Pancreas (tissue), 10 donors: Measurements from ENCODE around the gene NAV2. TPM values are rescaled to one million over a fixed set of nuclear protein-coding genes. Genes with fewer than 3 reads are reported as not detected.

Source experiments
- ATAC-seq, 4 donors: fragments of 200-7000 bp; cut with Tn5 transposase; one replicate each; pipeline versions ENCODE4 v1.8.0 to v1.9.1; 2020; ENCODE audit warnings: mild to moderate bottlenecking in 4 of 4, moderate library complexity in 4 of 4
- DNase-seq, 6 donors: peaks; one replicate each; pipeline ENCODE4 v3.0.0-alpha.2; 2020
- FAIRE-seq: peaks from 2 replicates; lab custom pipeline; 2012; peaks lifted over from hg19 to GRCh38; lab: Jason Lieb, UNC
- H3K27ac ChIP-seq, 4 donors: fragments of 200-600 bp; sonication (generic); 1 replicate in 3 of 4; 2 replicates in 1 of 4; pipeline versions ENCODE4 v1.5.0 to v1.8.0; 2020
- H3K27me3 ChIP-seq, 4 donors: fragments of 200-600 bp; one replicate each; pipeline ENCODE4 v1.8.0; 2021
- H3K36me3 ChIP-seq, 3 donors: fragments of 200-600 bp; sonication (generic) in 1 of 3; one replicate each; pipeline versions ENCODE4 v1.5.0 to v1.8.0; 2020 to 2021
- H3K4me1 ChIP-seq, 3 donors: fragments of 200-600 bp; one replicate each; pipeline ENCODE4 v1.8.0; 2021
- H3K4me3 ChIP-seq, 4 donors: fragments of 200-600 bp; sonication (generic) in 2 of 4; one replicate each; pipeline versions ENCODE4 v1.5.0 to v1.8.0; 2020 to 2021
- H3K9me3 ChIP-seq, 4 donors: fragments of 200-600 bp; one replicate each; pipeline ENCODE4 v1.8.0; 2021
- WGBS, 2 donors: extraction: QIAGEN DNeasy Blood & Tissue Kit; methylation state at CpG; one replicate each; pipeline ENCODE4 v1.1.7; 2013; 5-methylcytosine and 5-hydroxymethylcytosine counted together
- intact Hi-C, 3 donors: fragments of 100-400 bp; cut with DNase I; formaldehyde crosslinking; loops; one replicate each; pipeline versions ENCODE4 v1.11.1 to v1.14.2; 2022
- polyA plus RNA-seq, 2 donors: library from polyadenylated mRNA; stranded (reverse); fragments of 200-250 nt; gene quantifications; one replicate each; pipeline ENCODE4 v1.2.3, GENCODE V29; 2013
- total RNA-seq, 6 donors: library from RNA; stranded (reverse); fragmentation: NEBNext Ultra II Directional in 4 of 6; extraction: Animal tissue kit (Norgen Biotek cat#: 25700) in 4 of 6; gene quantifications; one replicate each; pipeline versions ENCODE4 v1.2.1 to v1.2.4, GENCODE V29; 2021 to 2023
- TF ChIP-seq, protein P1 (sequence below), 4 donors: fragments of 200-600 bp; sonication (generic) in 3 of 4; IDR thresholded peaks; one replicate each; pipeline versions ENCODE4 v1.5.0 to v1.8.0; 2021; ENCODE audit warnings: antibody characterized with exemption in 4 of 4
- donor health status: healthy with polysubstance abuse.
- donor health status: DM: no; HTN: no; CAD: no; lungs with moderate emphysema.
- donor health status: DM: no; HTN: no; CAD: no.
- donor health status: control.
- donor health status: control.
- donor health status: Bipolar disorder and iron deficiency.
- donor health status: DM: yes; HTN: yes; CAD: no.
- donor health status: DM: no; HTN: no; CAD: no.
- donor health status: DM: no; HTN: no; CAD: no.
- donor health status: DM: yes; HTN: yes; CAD: no.

NAV2 gene
- total and polyA plus RNA-seq, 8 donors, result 5.8 to 26.9 (median 16.3) TPM

- TF ChIP-seq, protein P1, sequence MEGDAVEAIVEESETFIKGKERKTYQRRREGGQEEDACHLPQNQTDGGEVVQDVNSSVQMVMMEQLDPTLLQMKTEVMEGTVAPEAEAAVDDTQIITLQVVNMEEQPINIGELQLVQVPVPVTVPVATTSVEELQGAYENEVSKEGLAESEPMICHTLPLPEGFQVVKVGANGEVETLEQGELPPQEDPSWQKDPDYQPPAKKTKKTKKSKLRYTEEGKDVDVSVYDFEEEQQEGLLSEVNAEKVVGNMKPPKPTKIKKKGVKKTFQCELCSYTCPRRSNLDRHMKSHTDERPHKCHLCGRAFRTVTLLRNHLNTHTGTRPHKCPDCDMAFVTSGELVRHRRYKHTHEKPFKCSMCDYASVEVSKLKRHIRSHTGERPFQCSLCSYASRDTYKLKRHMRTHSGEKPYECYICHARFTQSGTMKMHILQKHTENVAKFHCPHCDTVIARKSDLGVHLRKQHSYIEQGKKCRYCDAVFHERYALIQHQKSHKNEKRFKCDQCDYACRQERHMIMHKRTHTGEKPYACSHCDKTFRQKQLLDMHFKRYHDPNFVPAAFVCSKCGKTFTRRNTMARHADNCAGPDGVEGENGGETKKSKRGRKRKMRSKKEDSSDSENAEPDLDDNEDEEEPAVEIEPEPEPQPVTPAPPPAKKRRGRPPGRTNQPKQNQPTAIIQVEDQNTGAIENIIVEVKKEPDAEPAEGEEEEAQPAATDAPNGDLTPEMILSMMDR (IDR thresholded peaks at IDR 0.05), result no peak
- 92 to 94% methylated on average over 4 of the region's 4 CpGs for WGBS, 2 donors
- Histone ChIP-seq H3K27me3 (no peaks in the 10 kb centered on the region), H3K4me3 (no peak overlapping the region), H3K9me3 (no peaks in the 10 kb centered on the region), H3K36me3 (no peaks in the 10 kb centered on the region), H3K27ac (no peak overlapping the region), H3K4me1 (no peaks in the 10 kb centered on the region)
- DNase-seq (no peak), FAIRE-seq (no peak), ATAC-seq (no peak)
- intact Hi-C loops, result no loop called here
These were observed 250.2 kb downstream of the NAV2 start for GRCh38 chr11:19962801-19963175.

GRCh38 chr11:19963697-19964387, 251.2 kb downstream of the NAV2 start:
- intact Hi-C loops, result no loop called here
- no peak for DNase-seq
- Histone ChIP-seq H3K27ac (no peak overlapping the region), H3K36me3 (no peaks in the 10 kb centered on the region), H3K27me3 (no peaks in the 10 kb centered on the region), H3K4me1 (no peaks in the 10 kb centered on the region), H3K9me3 (no peaks in the 10 kb centered on the region), H3K4me3 (no peak overlapping the region)
- no peak for FAIRE-seq
- ATAC-seq, result no peak
- 86 to 91% methylated on average over 13 of the region's 13 CpGs for WGBS, 2 donors
- TF ChIP-seq, protein P1 (IDR thresholded peaks at IDR 0.05), result no peak

DNA sequence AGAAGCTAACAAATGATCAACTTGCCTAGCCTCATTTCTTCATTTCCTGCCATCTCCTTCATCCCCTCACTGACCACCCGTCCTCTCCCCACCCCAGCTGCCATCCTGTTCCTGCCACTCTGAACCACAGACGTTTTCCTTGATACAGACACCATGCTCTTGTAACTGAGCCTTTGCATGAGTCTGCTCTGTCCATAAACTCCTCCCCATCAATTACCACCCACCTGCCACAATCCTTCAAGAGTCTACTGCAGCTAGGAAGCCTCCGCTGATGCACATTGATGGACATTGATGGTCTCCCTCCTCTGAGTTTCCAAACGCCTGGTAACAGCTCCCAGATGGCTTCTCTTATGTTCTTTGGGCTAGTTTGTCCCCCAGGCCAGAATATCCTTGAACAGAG, 253.8 kb downstream of the NAV2 start:
- intact Hi-C loops, result no loop called here
- Histone ChIP-seq H3K9me3 (no peaks in the 10 kb centered on the region), H3K27me3 (no peaks in the 10 kb centered on the region), H3K4me3 (no peak overlapping the region), H3K4me1 (no peaks in the 10 kb centered on the region), H3K36me3 (no peaks in the 10 kb centered on the region), H3K27ac (no peak overlapping the region)
- TF ChIP-seq, protein P1 (IDR thresholded peaks at IDR 0.05), result no peak
- DNase-seq, result no peak
- no peak for ATAC-seq
- WGBS, 2 donors, result 82 to 90% methylated on average over 4 of the region's 4 CpGs
- FAIRE-seq, result no peak

GRCh38 chr11:19966927-19967326, 254.3 kb downstream of the NAV2 start:
- intact Hi-C loops, result no loop called here
- Histone ChIP-seq H3K4me1 (no peaks in the 10 kb centered on the region), H3K36me3 (no peaks in the 10 kb centered on the region), H3K27me3 (no peaks in the 10 kb centered on the region), H3K4me3 (no peak overlapping the region), H3K27ac (no peak overlapping the region), H3K9me3 (no peaks in the 10 kb centered on the region)
- ATAC-seq (no peak), FAIRE-seq (no peak), DNase-seq (no peak)
- 91 to 96% methylated on average over 4 of the region's 4 CpGs for WGBS, 2 donors
- TF ChIP-seq, protein P1 (IDR thresholded peaks at IDR 0.05), result no peak

GRCh38 chr11:19967787-19968186, 255.2 kb downstream of the NAV2 start:
- Histone ChIP-seq H3K36me3 (no peaks in the 10 kb centered on the region), H3K4me1 (no peaks in the 10 kb centered on the region), H3K9me3 (no peaks in the 10 kb centered on the region), H3K27me3 (no peaks in the 10 kb centered on the region), H3K4me3 (no peak overlapping the region), H3K27ac (no peak overlapping the region)
- intact Hi-C loops, result no loop called here
- WGBS, 2 donors, result 29 to 36% methylated on average over 2 of the region's 2 CpGs
- DNase-seq (no peak), FAIRE-seq (no peak), ATAC-seq (no peak)
- TF ChIP-seq, protein P1 (IDR thresholded peaks at IDR 0.05), result no peak
